HG02981 (cell line): ENCODE data around the gene SCYL2.
"Not testable (repeated sequence)": the region's sequence is repeated elsewhere in the genome, so short reads cannot be mapped to it uniquely, and the experiment has no call there.

Experiments used
- ATAC-seq: cut with Tn5 transposase; IDR thresholded peaks from one replicate; pipeline ENCODE4 v1.9.1; 2021; ENCODE audit warnings: mild to moderate bottlenecking, moderate library complexity; ENCODE audit not compliant: unreplicated experiment

The SCYL2 gene

GRCh38 chr12:100324498-100324897 is 57.5 kb downstream of the SCYL2 start:
- ATAC-seq: no peak

GRCh38 chr12:100326208-100326607 is 59.2 kb downstream of the SCYL2 start:
- ATAC-seq: no peak

- peak; percentile 91 for ATAC-seq
These were observed 62.8 kb downstream of the SCYL2 start for GRCh38 chr12:100329800-100330199.

GRCh38 chr12:100331871-100332270 is 64.9 kb downstream of the SCYL2 start:
- no peak for ATAC-seq

GRCh38 chr12:100332852-100333251 is 65.9 kb downstream of the SCYL2 start:
- ATAC-seq: no peak

- ATAC-seq: no peak
These were observed 70.3 kb downstream of the SCYL2 start for GRCh38 chr12:100337299-100337698.

- ATAC-seq: no peak
These were observed 70.8 kb downstream of the SCYL2 start for GRCh38 chr12:100337727-100338126.

- no peak for ATAC-seq
These were observed 72.1 kb downstream of the SCYL2 start for GRCh38 chr12:100339071-100339470.

GRCh38 chr12:100342897-100343296 is 75.9 kb downstream of the SCYL2 start:
- ATAC-seq: not testable (repeated sequence)

- not testable (repeated sequence) for ATAC-seq
These were observed 77.4 kb downstream of the SCYL2 start for GRCh38 chr12:100344351-100344750.

- ATAC-seq: no peak
These were observed 78.2 kb downstream of the SCYL2 start for GRCh38 chr12:100345020-100345767.

- no peak for ATAC-seq
These were observed 79.7 kb downstream of the SCYL2 start for GRCh38 chr12:100346660-100347059.

GRCh38 chr12:100348657-100349454 is 81.9 kb downstream of the SCYL2 start:
- ATAC-seq: no peak

- ATAC-seq: no peak
These were observed 89.8 kb downstream of the SCYL2 start, which contains the start of gene SLC17A8 for GRCh38 chr12:100356644-100357223. SLC17A8 (plus strand) TSS chr12:100357074; CDS start chr12:100357392, 318 bp downstream.

GRCh38 chr12:100359248-100359647 is 92.3 kb downstream of the SCYL2 start:
- ATAC-seq: no peak

- no peak for ATAC-seq
These were observed 92.8 kb downstream of the SCYL2 start for GRCh38 chr12:100359822-100360221.

- ATAC-seq: no peak
These were observed 93.5 kb downstream of the SCYL2 start for GRCh38 chr12:100360450-100360849.

- no peak for ATAC-seq
These were observed 97.3 kb downstream of the SCYL2 start for GRCh38 chr12:100364324-100364723.

GRCh38 chr12:100365411-100365810 is 98.4 kb downstream of the SCYL2 start:
- no peak for ATAC-seq

- ATAC-seq: no peak
These were observed 101.1 kb downstream of the SCYL2 start for GRCh38 chr12:100368066-100368465.

- ATAC-seq: no peak
These were observed 104.2 kb downstream of the SCYL2 start for GRCh38 chr12:100371146-100371545.
